CD4-positive, alpha-beta T cell treated with Interleukin-10 for 1 hour (primary cell): ENCODE data around the gene GTF2I.
"Not testable (repeated sequence)": the region's sequence is repeated elsewhere in the genome, so short reads cannot be mapped to it uniquely, and the experiment has no call there.

ENCODE experiments used
- DNase-seq: peaks from one replicate; pipeline ENCODE4 v3.0.0-alpha.2; 2020

GTF2I gene

GRCh38 chr7:74718336-74718735 is 60.8 kb downstream of the GTF2I start:
- DNase-seq = no peak

GRCh38 chr7:74722153-74722552 is 64.6 kb downstream of the GTF2I start:
- DNase-seq = no peak

GRCh38 chr7:74725840-74726239 is 68.3 kb downstream of the GTF2I start:
- no peak for DNase-seq

GRCh38 chr7:74726309-74727101 is 69.0 kb downstream of the GTF2I start:
- DNase-seq = no peak

GRCh38 chr7:74728686-74729085 is 71.2 kb downstream of the GTF2I start:
- not testable (repeated sequence) for DNase-seq

GRCh38 chr7:74730186-74730585 is 72.7 kb downstream of the GTF2I start:
- not testable (repeated sequence) for DNase-seq

- DNase-seq = not testable (repeated sequence)
These were observed 82.6 kb downstream of the GTF2I start for GRCh38 chr7:74739974-74740703.

- not testable (repeated sequence) for DNase-seq
These were observed 86.5 kb downstream of the GTF2I start for GRCh38 chr7:74743936-74744557.

- not testable (repeated sequence) for DNase-seq
These were observed 96.5 kb downstream of the GTF2I start for GRCh38 chr7:74753921-74754482.

GRCh38 chr7:74756673-74757072 is 99.2 kb downstream of the GTF2I start:
- not testable (repeated sequence) for DNase-seq

- DNase-seq = not testable (repeated sequence)
These were observed 100.8 kb downstream of the GTF2I start for GRCh38 chr7:74758268-74758667.

- DNase-seq = not testable (repeated sequence)
These were observed 101.5 kb downstream of the GTF2I start for GRCh38 chr7:74758982-74759381.

GRCh38 chr7:74765205-74765918 is 107.8 kb downstream of the GTF2I start:
- not testable (repeated sequence) for DNase-seq

GRCh38 chr7:74766509-74766908 is 109.0 kb downstream of the GTF2I start:
- not testable (repeated sequence) for DNase-seq

GRCh38 chr7:74766991-74767390 is 109.5 kb downstream of the GTF2I start:
- not testable (repeated sequence) for DNase-seq

- not testable (repeated sequence) for DNase-seq
These were observed 112.5 kb downstream of the GTF2I start for GRCh38 chr7:74770062-74770461.

- DNase-seq = not testable (repeated sequence)
These were observed 114.6 kb downstream of the GTF2I start for GRCh38 chr7:74772093-74772492.

GRCh38 chr7:74773760-74774750 is 116.5 kb downstream of the GTF2I start, which contains the start of gene NCF1:
NCF1 (plus strand) TSS chr7:74774011; CDS start chr7:74774032, 21 bp downstream.
- not testable (repeated sequence) for DNase-seq

GRCh38 chr7:74775111-74775510 is 117.6 kb downstream of the GTF2I start:
- DNase-seq = not testable (repeated sequence)

GRCh38 chr7:74779053-74779452 is 121.5 kb downstream of the GTF2I start:
- DNase-seq = not testable (repeated sequence)

GRCh38 chr7:74781746-74782145 is 124.2 kb downstream of the GTF2I start:
- not testable (repeated sequence) for DNase-seq
